Mesendoderm (in vitro differentiated cells): ENCODE results near the gene CASTOR2.
A peak's percentile ranks its signal among the peaks of the same experiment; 100 is the strongest.

Experiments used
- DNase-seq: peaks from one replicate; pipeline ENCODE4 v3.0.0; 2013
- H2AK5ac ChIP-seq: 2 replicates; pipeline ENCODE4 v1.6.1; 2013; ENCODE audit warnings: low read length, inconsistent platforms
- H2BK120ac ChIP-seq: 2 replicates; pipeline ENCODE4 v1.6.1; 2013; ENCODE audit warnings: low read depth, mild to moderate bottlenecking, low read length, moderate library complexity, mixed read lengths
- H2BK15ac ChIP-seq: replicated peaks from 2 replicates; pipeline ENCODE4 v1.6.1; 2013; ENCODE audit warnings: low read depth, mild to moderate bottlenecking, moderate library complexity
- H2BK5ac ChIP-seq: 2 replicates; pipeline ENCODE4 v1.6.1; 2013; ENCODE audit warnings: low read length, inconsistent platforms
- H3K18ac ChIP-seq: 2 replicates; pipeline ENCODE4 v1.6.1; 2013; ENCODE audit warnings: mild to moderate bottlenecking, low read length, mixed read lengths
- H3K23ac ChIP-seq: one replicate; pipeline ENCODE4 v1.6.1; 2013; ENCODE audit warnings: low read length
- H3K27ac ChIP-seq: 2 replicates; pipeline ENCODE4 v1.5.1; 2013; ENCODE audit warnings: low read depth, mild to moderate bottlenecking, inconsistent platforms, low read length, moderate library complexity
- H3K27me3 ChIP-seq: 2 replicates; pipeline ENCODE4 v1.6.1; 2013; ENCODE audit warnings: low read length, control low read depth, mild to moderate bottlenecking, inconsistent platforms; ENCODE audit not compliant: insufficient read depth, poor library complexity
- H3K36me3 ChIP-seq: 2 replicates; pipeline ENCODE4 v1.6.1; 2013; ENCODE audit warnings: low read length, inconsistent platforms; ENCODE audit not compliant: control insufficient read depth, insufficient read depth
- H3K4ac ChIP-seq: one replicate; pipeline ENCODE4 v1.6.1; 2013; ENCODE audit warnings: low read depth, mild to moderate bottlenecking, low read length, moderate library complexity
- H3K4me1 ChIP-seq: 2 replicates; pipeline ENCODE4 v1.6.1; 2013; ENCODE audit warnings: low read depth, low read length, inconsistent platforms; ENCODE audit not compliant: control insufficient read depth
- H3K4me2 ChIP-seq: 2 replicates; pipeline ENCODE4 v1.6.1; 2013; ENCODE audit warnings: low read length
- H3K4me3 ChIP-seq: 2 replicates; pipeline ENCODE4 v1.5.1; 2013; ENCODE audit warnings: mild to moderate bottlenecking, low read length
- H3K56ac ChIP-seq: one replicate; pipeline ENCODE4 v1.6.1; 2013; ENCODE audit warnings: low read length
- H3K79me1 ChIP-seq: 2 replicates; pipeline ENCODE4 v1.6.1; 2013; ENCODE audit warnings: low read length, inconsistent platforms
- H3K79me2 ChIP-seq: 2 replicates; pipeline ENCODE4 v1.6.1; 2013; ENCODE audit warnings: mild to moderate bottlenecking, low read length; ENCODE audit not compliant: control insufficient read depth, insufficient read depth
- H3K9ac ChIP-seq: 2 replicates; pipeline ENCODE4 v1.6.1; 2013; ENCODE audit warnings: low read length, inconsistent platforms
- H4K5ac ChIP-seq: one replicate; pipeline ENCODE4 v1.6.1; 2013; ENCODE audit warnings: low read length
- H4K8ac ChIP-seq: one replicate; pipeline ENCODE4 v1.6.1; 2013; ENCODE audit warnings: low read depth, mild to moderate bottlenecking, control low read depth, low read length, moderate library complexity
- WGBS: extraction: QIAGEN DNeasy Blood & Tissue Kit; methylation state at CpG from one replicate; pipeline ENCODE4 v1.1.7; 2013; ENCODE audit warnings: low lambda C conversion rate, missing lambda C conversion rate; ENCODE audit not compliant: insufficient coverage; ENCODE audit errors: extremely low coverage; 5-methylcytosine and 5-hydroxymethylcytosine counted together

Gene CASTOR2

DNA sequence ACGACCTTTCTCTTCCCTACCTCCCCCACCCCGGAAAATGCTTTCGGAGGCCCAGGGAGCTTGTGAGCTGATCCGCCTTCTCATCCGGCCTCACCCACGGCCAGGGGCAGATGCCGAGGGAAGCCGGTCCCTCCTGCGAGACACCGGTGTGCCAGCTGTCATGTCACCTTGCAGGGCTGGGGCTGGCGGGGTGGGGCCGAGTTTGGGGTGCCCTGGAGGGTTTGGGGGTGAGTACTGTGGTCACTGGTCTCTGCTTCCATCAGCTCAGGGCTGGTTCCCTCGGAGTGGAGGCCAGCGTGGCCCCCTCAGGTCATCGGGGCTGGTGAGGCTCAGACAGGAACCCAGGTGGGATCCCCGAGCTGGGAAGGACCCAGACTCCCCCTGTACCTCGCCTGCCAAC, 60.4 kb downstream of the CASTOR2 start:
- no peak overlapping the region for H4K5ac ChIP-seq
- no peak overlapping the region for H3K4me2 ChIP-seq
- H2BK5ac ChIP-seq: no peak overlapping the region
- H2BK15ac ChIP-seq: no peak overlapping the region
- H2BK120ac ChIP-seq: no peak overlapping the region
- H3K79me1 ChIP-seq: no peaks in the 10 kb centered on the region
- no peak overlapping the region for H3K18ac ChIP-seq
- H3K23ac ChIP-seq: no peak overlapping the region
- no peak overlapping the region for H2AK5ac ChIP-seq
- WGBS: no CpG with 5 or more reads among the region's 17 CpGs
- no peaks in the 10 kb centered on the region for H3K4me1 ChIP-seq
- no peaks in the 10 kb centered on the region for H3K27me3 ChIP-seq
- no peak overlapping the region for H3K9ac ChIP-seq
- no peak overlapping the region for H3K56ac ChIP-seq
- DNase-seq: no peak
- H3K27ac ChIP-seq: no peak overlapping the region
- no peak overlapping the region for H4K8ac ChIP-seq
- H3K36me3 ChIP-seq: peaks cover 7% of the 10 kb centered on the region
- no peaks in the 10 kb centered on the region for H3K79me2 ChIP-seq
- no peak overlapping the region for H3K4ac ChIP-seq
- no peak overlapping the region for H3K4me3 ChIP-seq

DNA sequence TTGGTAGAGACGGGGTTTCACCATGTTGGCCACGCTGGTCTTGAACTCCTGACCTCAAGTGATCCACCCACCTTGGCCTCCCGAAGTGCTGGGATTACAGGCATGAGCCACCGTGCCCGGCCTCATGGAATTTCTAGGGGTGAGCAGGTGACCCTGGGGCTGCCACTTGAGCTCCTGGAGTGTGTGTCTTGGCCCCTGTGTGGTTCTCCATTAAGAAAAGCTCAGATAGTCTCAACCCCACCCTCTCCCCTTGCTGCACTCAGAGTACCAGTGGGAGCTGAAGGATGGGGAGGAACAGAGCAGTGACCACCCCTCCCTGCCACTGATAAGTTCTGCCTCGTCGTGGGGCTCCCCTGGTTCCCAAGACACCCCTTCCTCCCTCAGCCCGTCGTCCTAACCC, 63.8 kb downstream of the CASTOR2 start:
- Histone ChIP-seq H2BK15ac (no peak overlapping the region), H3K36me3 (peaks cover 4% of the 10 kb centered on the region), H3K18ac (no peak overlapping the region), H4K8ac (no peak overlapping the region), H3K4me2 (no peak overlapping the region), H3K23ac (no peak overlapping the region), H3K27ac (no peak overlapping the region), H4K5ac (no peak overlapping the region), H3K27me3 (no peaks in the 10 kb centered on the region), H2BK5ac (no peak overlapping the region), H2BK120ac (no peak overlapping the region), H3K79me2 (no peaks in the 10 kb centered on the region), H3K56ac (no peak overlapping the region), H3K79me1 (no peaks in the 10 kb centered on the region), H2AK5ac (no peak overlapping the region), H3K4me1 (no peaks in the 10 kb centered on the region), H3K9ac (no peak overlapping the region), H3K4me3 (no peak overlapping the region), H3K4ac (no peak overlapping the region)
- no CpG with 5 or more reads among the region's 9 CpGs for WGBS
- DNase-seq: no peak

DNA sequence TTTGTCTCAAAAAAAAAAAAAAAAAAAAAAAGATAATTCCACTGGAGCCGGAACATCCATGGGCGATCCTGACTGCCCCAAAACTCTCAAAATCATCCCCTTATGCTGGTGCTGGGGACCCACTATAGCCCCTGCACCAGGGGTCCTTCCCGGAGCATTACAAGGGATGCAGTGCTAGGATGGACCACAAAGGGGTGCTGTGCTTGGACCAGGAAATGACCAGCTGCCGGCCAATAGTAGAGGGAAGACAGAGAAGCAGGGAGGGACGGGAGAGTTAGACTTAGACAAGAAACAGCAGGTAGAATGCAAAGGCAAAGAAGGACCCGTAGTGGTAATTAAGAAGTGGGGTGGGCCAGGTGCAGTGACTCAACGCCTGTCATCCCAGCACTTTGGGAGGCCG, 68.6 kb downstream of the CASTOR2 start:
- H3K79me1 ChIP-seq: no peaks in the 10 kb centered on the region
- no peak overlapping the region for H3K56ac ChIP-seq
- H3K9ac ChIP-seq: no peak overlapping the region
- no peaks in the 10 kb centered on the region for H3K79me2 ChIP-seq
- no peaks in the 10 kb centered on the region for H3K36me3 ChIP-seq
- no peak overlapping the region for H3K23ac ChIP-seq
- H2BK5ac ChIP-seq: no peak overlapping the region
- H3K27me3 ChIP-seq: no peaks in the 10 kb centered on the region
- H4K5ac ChIP-seq: no peak overlapping the region
- no peak overlapping the region for H3K27ac ChIP-seq
- H3K4me3 ChIP-seq: no peak overlapping the region
- H3K4me1 ChIP-seq: no peaks in the 10 kb centered on the region
- H4K8ac ChIP-seq: no peak overlapping the region
- H2AK5ac ChIP-seq: no peak overlapping the region
- WGBS: no CpG with 5 or more reads among the region's 8 CpGs
- no peak overlapping the region for H2BK120ac ChIP-seq
- H3K4ac ChIP-seq: no peak overlapping the region
- H3K18ac ChIP-seq: no peak overlapping the region
- H2BK15ac ChIP-seq: no peak overlapping the region
- H3K4me2 ChIP-seq: no peak overlapping the region
- peak; percentile 71 for DNase-seq

DNA sequence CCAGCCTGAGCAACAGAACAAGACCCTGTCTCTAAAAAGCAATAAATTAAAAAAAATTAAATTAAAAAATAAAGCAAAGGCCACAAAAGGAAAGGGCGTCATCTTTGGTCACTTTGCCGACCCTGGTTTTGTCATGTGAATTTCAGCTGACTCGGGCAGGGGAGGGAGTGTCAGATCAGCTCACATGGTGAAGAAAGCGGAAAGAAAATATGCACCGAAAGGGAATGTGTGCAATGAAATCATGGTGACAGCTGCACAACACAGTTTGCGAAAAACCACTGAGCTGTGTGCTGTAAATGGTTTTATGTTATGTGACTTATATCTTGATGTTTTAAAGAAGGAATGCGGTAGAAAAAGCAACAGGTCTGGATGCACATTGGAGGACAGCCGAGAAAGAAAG, 69.3 kb downstream of the CASTOR2 start:
- no peaks in the 10 kb centered on the region for H3K79me1 ChIP-seq
- no peak overlapping the region for H3K9ac ChIP-seq
- H3K23ac ChIP-seq: no peak overlapping the region
- H2BK120ac ChIP-seq: no peak overlapping the region
- no peak overlapping the region for H3K4me3 ChIP-seq
- H3K4me1 ChIP-seq: no peaks in the 10 kb centered on the region
- no peaks in the 10 kb centered on the region for H3K36me3 ChIP-seq
- no peak for DNase-seq
- no peak overlapping the region for H4K8ac ChIP-seq
- no peak overlapping the region for H2BK15ac ChIP-seq
- H3K56ac ChIP-seq: no peak overlapping the region
- no peak overlapping the region for H4K5ac ChIP-seq
- no peaks in the 10 kb centered on the region for H3K79me2 ChIP-seq
- no peak overlapping the region for H3K18ac ChIP-seq
- no peaks in the 10 kb centered on the region for H3K27me3 ChIP-seq
- H2BK5ac ChIP-seq: no peak overlapping the region
- no peak overlapping the region for H2AK5ac ChIP-seq
- no peak overlapping the region for H3K4me2 ChIP-seq
- H3K4ac ChIP-seq: no peak overlapping the region
- WGBS: no CpG with 5 or more reads among the region's 8 CpGs
- no peak overlapping the region for H3K27ac ChIP-seq

DNA sequence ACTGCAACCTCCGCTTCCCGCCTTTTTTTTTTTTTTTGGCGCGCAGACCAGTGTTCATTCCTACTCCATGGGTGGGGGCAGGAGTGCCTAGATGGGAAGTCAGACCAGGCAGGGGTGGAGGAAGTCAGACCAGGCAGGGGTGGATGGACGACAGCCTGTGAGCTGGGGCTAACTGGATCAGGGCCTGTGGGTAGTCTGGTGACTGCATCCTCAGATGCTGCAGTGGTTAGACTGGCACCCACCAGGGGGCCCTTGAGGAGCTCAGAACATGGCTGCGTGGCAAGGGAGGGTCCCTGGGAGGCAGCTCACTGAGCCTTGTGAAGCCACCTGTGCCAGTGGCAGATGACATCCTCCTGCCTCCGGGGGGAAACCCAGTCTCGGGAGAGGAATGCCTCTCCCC, 74.0 kb downstream of the CASTOR2 start:
- no peaks in the 10 kb centered on the region for H3K36me3 ChIP-seq
- peak; percentile 25 for DNase-seq
- no peak overlapping the region for H2AK5ac ChIP-seq
- H3K27ac ChIP-seq: no peak overlapping the region
- H3K9ac ChIP-seq: no peak overlapping the region
- no peak overlapping the region for H3K56ac ChIP-seq
- H3K4me1 ChIP-seq: no peaks in the 10 kb centered on the region
- no peak overlapping the region for H3K4me3 ChIP-seq
- H4K8ac ChIP-seq: no peak overlapping the region
- no peak overlapping the region for H2BK15ac ChIP-seq
- H3K79me2 ChIP-seq: no peaks in the 10 kb centered on the region
- no peak overlapping the region for H3K23ac ChIP-seq
- H3K18ac ChIP-seq: no peak overlapping the region
- no peak overlapping the region for H4K5ac ChIP-seq
- H3K4me2 ChIP-seq: no peak overlapping the region
- H3K79me1 ChIP-seq: no peaks in the 10 kb centered on the region
- no peak overlapping the region for H2BK5ac ChIP-seq
- H3K4ac ChIP-seq: no peak overlapping the region
- no peak overlapping the region for H2BK120ac ChIP-seq
- WGBS: no CpG with 5 or more reads among the region's 8 CpGs
- no peaks in the 10 kb centered on the region for H3K27me3 ChIP-seq

DNA sequence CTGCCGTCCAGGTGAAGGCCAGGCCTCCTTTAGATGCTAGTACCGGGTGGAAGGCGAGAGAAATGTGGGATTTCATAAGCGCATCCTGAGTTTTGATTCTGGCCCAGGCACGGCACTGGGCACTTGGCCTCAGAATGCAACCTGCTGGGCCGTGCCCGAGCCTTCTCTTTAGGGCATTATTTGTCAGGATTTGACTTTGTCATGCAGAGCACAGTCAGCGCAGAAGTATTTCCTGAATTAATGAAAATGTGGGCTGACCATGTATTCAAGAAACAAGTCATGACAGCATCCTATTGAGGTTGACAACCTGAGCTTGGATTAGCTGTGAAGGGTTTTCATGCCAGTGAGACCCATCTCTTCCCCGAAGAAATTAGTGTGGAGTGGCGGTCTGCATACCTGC, 74.7 kb downstream of the CASTOR2 start:
- no peak overlapping the region for H3K23ac ChIP-seq
- no peak overlapping the region for H3K4me2 ChIP-seq
- no peak overlapping the region for H3K18ac ChIP-seq
- H3K36me3 ChIP-seq: peaks cover 1% of the 10 kb centered on the region
- H3K9ac ChIP-seq: no peak overlapping the region
- H2BK5ac ChIP-seq: no peak overlapping the region
- H3K4ac ChIP-seq: no peak overlapping the region
- H2AK5ac ChIP-seq: no peak overlapping the region
- no peak overlapping the region for H4K5ac ChIP-seq
- H3K4me1 ChIP-seq: no peaks in the 10 kb centered on the region
- DNase-seq: no peak
- no CpG with 5 or more reads among the region's 10 CpGs for WGBS
- no peaks in the 10 kb centered on the region for H3K27me3 ChIP-seq
- no peak overlapping the region for H3K4me3 ChIP-seq
- no peak overlapping the region for H2BK15ac ChIP-seq
- H3K56ac ChIP-seq: no peak overlapping the region
- H2BK120ac ChIP-seq: no peak overlapping the region
- no peaks in the 10 kb centered on the region for H3K79me2 ChIP-seq
- H3K27ac ChIP-seq: no peak overlapping the region
- H4K8ac ChIP-seq: no peak overlapping the region
- no peaks in the 10 kb centered on the region for H3K79me1 ChIP-seq
